Neural cell (in vitro differentiated cells): ENCODE measurements around the gene MAD1L1. TPM values are rescaled to one million over a fixed set of nuclear protein-coding genes. Genes with fewer than 3 reads are reported as not detected.

Experiments
- H2AFZ ChIP-seq: fragments of 200-600, 300-800 bp; sonication (generic), shearing (Covaris generic); 2 replicates; pipeline ENCODE4 v1.6.0; 2014; ENCODE audit warnings: low read depth, mild to moderate bottlenecking, antibody characterized with exemption, low read length, moderate library complexity
- H3F3A ChIP-seq: fragments of 200-600 bp; shearing (Covaris generic); 2 replicates; pipeline ENCODE4 v1.6.1; 2016; ENCODE audit warnings: mild to moderate bottlenecking, moderate library complexity, mixed read lengths, antibody characterized with exemption, low read length; ENCODE audit not compliant: insufficient read depth, poor library complexity, severe bottlenecking
- H3K27ac ChIP-seq: fragments of 200-600, 300-800 bp; sonication (generic), shearing (Covaris generic); 2 replicates; pipeline ENCODE4 v1.5.1; 2014; ENCODE audit warnings: mild to moderate bottlenecking, low read length, moderate library complexity
- H3K27me3 ChIP-seq: fragments of 300-800, 200-600 bp; sonication (generic), shearing (Covaris generic); 2 replicates; pipeline ENCODE4 v1.6.0; 2014; ENCODE audit warnings: mild to moderate bottlenecking, low read depth, low read length, moderate library complexity; ENCODE audit not compliant: insufficient read depth
- H3K36me3 ChIP-seq: fragments of 300-800, 200-600 bp; sonication (generic), shearing (Covaris generic); 2 replicates; pipeline ENCODE4 v1.5.1; 2014; ENCODE audit warnings: mild to moderate bottlenecking, antibody characterized with exemption, low read length, moderate library complexity; ENCODE audit not compliant: insufficient read depth
- H3K4me2 ChIP-seq: fragments of 300-800, 200-600 bp; sonication (generic), shearing (Covaris generic); 2 replicates; pipeline ENCODE4 v1.6.0; 2014; ENCODE audit warnings: mild to moderate bottlenecking, low read length
- H3K4me3 ChIP-seq: fragments of 300-800, 200-600 bp; sonication (generic), shearing (Covaris generic); 2 replicates; pipeline ENCODE4 v1.5.1; 2014; ENCODE audit warnings: mild to moderate bottlenecking, low read length, moderate library complexity
- H3K79me2 ChIP-seq: fragments of 200-600 bp; shearing (Covaris generic); replicated peaks from 2 replicates; pipeline ENCODE4 v1.6.0; 2014; ENCODE audit warnings: mild to moderate bottlenecking, low read length, moderate library complexity; ENCODE audit not compliant: insufficient read depth
- H3K9ac ChIP-seq: fragments of 300-800, 200-600 bp; sonication (generic), shearing (Covaris generic); 2 replicates; pipeline ENCODE4 v1.6.1; 2016; ENCODE audit warnings: mild to moderate bottlenecking, low read length, mixed read lengths
- H3K9me2 ChIP-seq: fragments of 200-600 bp; shearing (Covaris generic); 2 replicates; pipeline ENCODE4 v1.6.1; 2016; ENCODE audit warnings: mild to moderate bottlenecking, low read length, mixed read lengths; ENCODE audit not compliant: insufficient read depth
- H3K9me3 ChIP-seq: fragments of 200-600, 300-800 bp; sonication (generic), shearing (Covaris generic); 2 replicates; pipeline ENCODE4 v1.6.1; 2016; ENCODE audit warnings: mild to moderate bottlenecking, mixed run types, low read length, moderate library complexity, mixed read lengths
- H4K20me1 ChIP-seq: fragments of 200-600 bp; shearing (Covaris generic); 2 replicates; pipeline ENCODE4 v1.6.1; 2016; ENCODE audit warnings: mild to moderate bottlenecking, mixed run types; ENCODE audit not compliant: insufficient read depth
- CTCF ChIP-seq: fragments of 450-650 bp; IDR thresholded peaks from 2 replicates; pipeline ENCODE4 v1.5.1; 2014; ENCODE audit warnings: antibody characterized with exemption, mild to moderate bottlenecking, moderate library complexity; ENCODE audit not compliant: poor library complexity, severe bottlenecking
- EP300 ChIP-seq: fragments of 450-650 bp; conservative IDR thresholded peaks from 2 replicates; pipeline ENCODE4 v1.6.1; 2014; ENCODE audit warnings: antibody characterized with exemption, mild to moderate bottlenecking, moderate library complexity; ENCODE audit not compliant: poor library complexity, severe bottlenecking
- EZH2 ChIP-seq: fragments of 200-600, 300-800 bp; shearing (Covaris generic), sonication (generic); IDR thresholded peaks from 2 replicates; pipeline ENCODE4 v1.6.1; 2014; ENCODE audit warnings: antibody characterized with exemption, low read length, borderline replicate concordance, mild to moderate bottlenecking; ENCODE audit not compliant: insufficient read depth, poor library complexity, severe bottlenecking
- MXI1 ChIP-seq: fragments of 450-650 bp; conservative IDR thresholded peaks from 2 replicates; pipeline ENCODE4 v1.6.1; 2014; ENCODE audit warnings: antibody characterized with exemption, mild to moderate bottlenecking; ENCODE audit not compliant: poor library complexity, severe bottlenecking
- POLR2AphosphoS5 ChIP-seq: IDR thresholded peaks from 2 replicates; pipeline ENCODE4 v1.6.1; 2012
- RAD21 ChIP-seq: fragments of 450-650 bp; conservative IDR thresholded peaks from 2 replicates; pipeline ENCODE4 v1.6.1; 2014; ENCODE audit warnings: antibody characterized with exemption, mild to moderate bottlenecking, moderate library complexity
- SMC3 ChIP-seq: fragments of 450-650 bp; conservative IDR thresholded peaks from 2 replicates; pipeline ENCODE4 v1.6.1; 2014; ENCODE audit warnings: antibody characterized with exemption, mild to moderate bottlenecking, moderate library complexity; ENCODE audit not compliant: poor library complexity
- TAF1 ChIP-seq: IDR thresholded peaks from 2 replicates; pipeline ENCODE4 v1.6.1; 2012; ENCODE audit warnings: low read depth
- polyA plus RNA-seq: library from polyadenylated mRNA; depleted of rRNA; stranded (reverse); fragments of >200 nt; gene quantifications from 2 replicates; pipeline ENCODE4 v1.2.3, GENCODE V29; 2014
- TF ChIP-seq, protein P1 (sequence below): IDR thresholded peaks from 2 replicates; pipeline ENCODE4 v1.6.1; 2012; ENCODE audit warnings: borderline replicate concordance

MAD1L1 gene
- polyA plus RNA-seq, 1 donor from 2014 or later = 31.4 TPM

DNA sequence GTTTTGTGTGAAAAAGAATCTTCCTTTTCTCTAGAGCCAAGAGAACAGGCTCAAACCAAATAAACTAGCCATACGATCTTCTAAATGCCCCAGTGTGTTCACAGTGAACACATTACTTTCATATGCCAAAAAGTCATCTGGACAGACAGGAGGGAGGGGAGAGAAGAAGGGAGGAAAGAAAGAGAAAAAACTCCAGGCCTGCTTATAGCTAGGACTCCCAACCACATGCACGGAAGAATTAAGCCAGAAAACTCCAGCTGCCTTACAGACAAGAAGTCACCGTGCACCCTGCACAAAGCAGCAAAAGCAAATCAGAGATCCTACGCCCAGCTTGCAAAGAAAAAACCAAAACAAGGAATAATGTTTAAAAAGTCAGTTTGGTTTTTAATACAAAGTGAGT is 47.2 kb upstream of the MAD1L1 start:
- no peaks in the 10 kb centered on the region for H3F3A ChIP-seq
- H3K27me3 ChIP-seq = no peaks in the 10 kb centered on the region
- no peaks in the 10 kb centered on the region for H3K9me3 ChIP-seq
- H3K4me2 ChIP-seq = no peak overlapping the region
- no peak overlapping the region for H2AFZ ChIP-seq
- H3K4me3 ChIP-seq = no peak overlapping the region
- no peak overlapping the region for H3K9ac ChIP-seq
- H3K9me2 ChIP-seq = no peaks in the 10 kb centered on the region
- H3K27ac ChIP-seq = no peak overlapping the region
- no peaks in the 10 kb centered on the region for H4K20me1 ChIP-seq
- no peaks in the 10 kb centered on the region for H3K79me2 ChIP-seq
- no peak for TF ChIP-seq EZH2
- TF ChIP-seq CTCF = no peak
- TF ChIP-seq, protein P1, sequence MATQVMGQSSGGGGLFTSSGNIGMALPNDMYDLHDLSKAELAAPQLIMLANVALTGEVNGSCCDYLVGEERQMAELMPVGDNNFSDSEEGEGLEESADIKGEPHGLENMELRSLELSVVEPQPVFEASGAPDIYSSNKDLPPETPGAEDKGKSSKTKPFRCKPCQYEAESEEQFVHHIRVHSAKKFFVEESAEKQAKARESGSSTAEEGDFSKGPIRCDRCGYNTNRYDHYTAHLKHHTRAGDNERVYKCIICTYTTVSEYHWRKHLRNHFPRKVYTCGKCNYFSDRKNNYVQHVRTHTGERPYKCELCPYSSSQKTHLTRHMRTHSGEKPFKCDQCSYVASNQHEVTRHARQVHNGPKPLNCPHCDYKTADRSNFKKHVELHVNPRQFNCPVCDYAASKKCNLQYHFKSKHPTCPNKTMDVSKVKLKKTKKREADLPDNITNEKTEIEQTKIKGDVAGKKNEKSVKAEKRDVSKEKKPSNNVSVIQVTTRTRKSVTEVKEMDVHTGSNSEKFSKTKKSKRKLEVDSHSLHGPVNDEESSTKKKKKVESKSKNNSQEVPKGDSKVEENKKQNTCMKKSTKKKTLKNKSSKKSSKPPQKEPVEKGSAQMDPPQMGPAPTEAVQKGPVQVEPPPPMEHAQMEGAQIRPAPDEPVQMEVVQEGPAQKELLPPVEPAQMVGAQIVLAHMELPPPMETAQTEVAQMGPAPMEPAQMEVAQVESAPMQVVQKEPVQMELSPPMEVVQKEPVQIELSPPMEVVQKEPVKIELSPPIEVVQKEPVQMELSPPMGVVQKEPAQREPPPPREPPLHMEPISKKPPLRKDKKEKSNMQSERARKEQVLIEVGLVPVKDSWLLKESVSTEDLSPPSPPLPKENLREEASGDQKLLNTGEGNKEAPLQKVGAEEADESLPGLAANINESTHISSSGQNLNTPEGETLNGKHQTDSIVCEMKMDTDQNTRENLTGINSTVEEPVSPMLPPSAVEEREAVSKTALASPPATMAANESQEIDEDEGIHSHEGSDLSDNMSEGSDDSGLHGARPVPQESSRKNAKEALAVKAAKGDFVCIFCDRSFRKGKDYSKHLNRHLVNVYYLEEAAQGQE = no peak
- no peak for TF ChIP-seq POLR2AphosphoS5
- TF ChIP-seq EP300 = no peak
- no peak for TF ChIP-seq TAF1
- no peak for TF ChIP-seq SMC3
- TF ChIP-seq RAD21 = no peak
- no peak for TF ChIP-seq MXI1
- H3K36me3 ChIP-seq = no peaks in the 10 kb centered on the region

DNA sequence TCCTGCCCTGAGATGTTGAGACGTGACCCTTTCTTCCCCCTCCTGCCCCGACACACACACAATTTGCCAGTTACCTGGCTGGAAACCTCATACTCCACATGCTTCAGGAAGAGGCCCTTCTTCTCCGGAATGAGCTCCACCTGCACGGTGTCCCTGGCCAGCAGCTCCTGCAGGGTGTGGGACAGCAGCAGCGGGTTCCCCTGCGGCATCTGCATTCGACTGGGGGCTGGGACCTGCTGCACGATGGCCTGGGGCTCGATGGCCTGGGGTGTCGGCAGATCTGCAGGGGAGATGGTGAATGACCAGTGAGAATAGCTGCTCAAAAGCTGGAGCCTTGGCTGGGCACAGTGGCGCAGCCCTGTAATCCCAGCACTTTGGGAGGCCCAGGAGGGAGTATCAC is 45.3 kb upstream of the MAD1L1 start:
- H3K4me3 ChIP-seq = no peak overlapping the region
- no peak overlapping the region for H3K27ac ChIP-seq
- no peaks in the 10 kb centered on the region for H3K9me3 ChIP-seq
- no peak overlapping the region for H3K4me2 ChIP-seq
- no peak overlapping the region for H3K9ac ChIP-seq
- no peaks in the 10 kb centered on the region for H3K79me2 ChIP-seq
- no peaks in the 10 kb centered on the region for H4K20me1 ChIP-seq
- TF ChIP-seq CTCF (no peak), EZH2 (no peak), EP300 (no peak), POLR2AphosphoS5 (no peak), SMC3 (no peak), RAD21 (no peak), MXI1 (no peak), TAF1 (no peak)
- TF ChIP-seq, protein P1 = no peak
- H3K36me3 ChIP-seq = no peaks in the 10 kb centered on the region
- H3K9me2 ChIP-seq = no peaks in the 10 kb centered on the region
- H3K27me3 ChIP-seq = no peaks in the 10 kb centered on the region
- H2AFZ ChIP-seq = no peak overlapping the region
- H3F3A ChIP-seq = no peaks in the 10 kb centered on the region
